Spleen (tissue), 7 donors: ENCODE measurements around the gene NRM.

Experiments used
- CTCF ChIP-seq, 11 experiments: fragments of 200-600 bp in 7 of 11; fragments of 450-650 bp in 4 of 11; sonication (generic) in 4 of 11; IDR thresholded peaks in 8 of 11; conservative IDR thresholded peaks in 3 of 11; 1 replicate in 7 of 11; 2 replicates in 4 of 11; pipeline versions ENCODE4 v1.4.0 to v1.8.0; 2016 to 2021; ENCODE audit warnings: antibody characterized with exemption in 11 of 11, inconsistent platforms in 4 of 11, mild to moderate bottlenecking in 1 of 11
- POLR2AphosphoS5 ChIP-seq, 3 donors: sonication (generic); formaldehyde crosslinking; IDR thresholded peaks; one replicate each; pipeline ENCODE4 v1.5.1; 2017; ENCODE audit warnings: antibody characterized with exemption in 3 of 3
- donor health status: DM: no; HTN: no; CAD: no; lungs with moderate emphysema.
- donor health status: DM: no; HTN: no; CAD: no.
- donor health status: DM: no; HTN: no; CAD: no.

- TF ChIP-seq CTCF (IDR thresholded peaks at IDR 0.05 in 8 of 11, conservative IDR thresholded peaks at IDR 0.05 in 3 of 11) = no peak
- TF ChIP-seq POLR2AphosphoS5 (IDR thresholded peaks at IDR 0.05) = no peak
These were observed 39.6 kb downstream of the NRM start for GRCh38 chr6:30651143-30651542.
